Trophoblast cell (in vitro differentiated cells and primary cell): ENCODE results near the gene KCNT2.

ENCODE experiments used
- DNase-seq, 2 donors: peaks; one replicate each; pipeline ENCODE4 v3.0.0-alpha.2; 2016
- H2AFZ ChIP-seq: 2 replicates; pipeline ENCODE4 v1.6.1; 2013; ENCODE audit warnings: low read length, moderate library complexity, mild to moderate bottlenecking; ENCODE audit not compliant: insufficient read depth, poor library complexity
- H2AK5ac ChIP-seq: 2 replicates; pipeline ENCODE4 v1.6.1; 2013; ENCODE audit warnings: mild to moderate bottlenecking, low read length
- H2BK120ac ChIP-seq: 2 replicates; pipeline ENCODE4 v1.6.1; 2013; ENCODE audit warnings: low read length, mild to moderate bottlenecking, moderate library complexity; ENCODE audit not compliant: insufficient read depth, poor library complexity
- H2BK12ac ChIP-seq: 2 replicates; pipeline ENCODE4 v1.6.1; 2013; ENCODE audit warnings: mild to moderate bottlenecking, low read length, moderate library complexity
- H2BK5ac ChIP-seq: 2 replicates; pipeline ENCODE4 v1.6.1; 2013; ENCODE audit warnings: low read length, low read depth, moderate library complexity, mild to moderate bottlenecking; ENCODE audit not compliant: poor library complexity
- H3K14ac ChIP-seq: 2 replicates; pipeline ENCODE4 v1.6.1; 2013; ENCODE audit warnings: mild to moderate bottlenecking, low read length
- H3K18ac ChIP-seq: 2 replicates; pipeline ENCODE4 v1.6.1; 2013; ENCODE audit warnings: mild to moderate bottlenecking, low read length
- H3K23ac ChIP-seq: 2 replicates; pipeline ENCODE4 v1.6.1; 2013; ENCODE audit warnings: low read length
- H3K27ac ChIP-seq: 2 replicates; pipeline ENCODE4 v1.5.1; 2013; ENCODE audit warnings: low read depth, mild to moderate bottlenecking, inconsistent platforms, low read length, moderate library complexity
- H3K27me3 ChIP-seq: 2 replicates; pipeline ENCODE4 v1.6.1; 2013; ENCODE audit warnings: inconsistent platforms, mild to moderate bottlenecking, low read length, moderate library complexity; ENCODE audit not compliant: insufficient read depth
- H3K36me3 ChIP-seq, 2 experiments: 1 replicate in 1 of 2; 2 replicates in 1 of 2; pipeline ENCODE4 v1.6.1; 2013; ENCODE audit warnings: low read length in 2 of 2, mild to moderate bottlenecking in 2 of 2, moderate library complexity in 1 of 2; ENCODE audit not compliant: insufficient read depth in 2 of 2, control insufficient read depth in 1 of 2
- H3K4ac ChIP-seq: 2 replicates; pipeline ENCODE4 v1.6.1; 2013; ENCODE audit warnings: low read depth, mild to moderate bottlenecking, low read length, moderate library complexity
- H3K4me1 ChIP-seq, 2 experiments: 1 replicate in 1 of 2; 2 replicates in 1 of 2; pipeline ENCODE4 v1.6.1; 2013; ENCODE audit warnings: low read length in 2 of 2, mild to moderate bottlenecking in 2 of 2, moderate library complexity in 1 of 2; ENCODE audit not compliant: insufficient read depth in 2 of 2, control insufficient read depth in 1 of 2
- H3K4me2 ChIP-seq: 2 replicates; pipeline ENCODE4 v1.6.1; 2013; ENCODE audit warnings: inconsistent platforms, mild to moderate bottlenecking, low read length, moderate library complexity
- H3K4me3 ChIP-seq: 2 replicates; pipeline ENCODE4 v1.5.1; 2013; ENCODE audit warnings: mild to moderate bottlenecking, low read depth, low read length, inconsistent platforms
- H3K79me1 ChIP-seq: one replicate; pipeline ENCODE4 v1.6.1; 2013; ENCODE audit warnings: low read length
- H3K79me2 ChIP-seq: 2 replicates; pipeline ENCODE4 v1.6.1; 2013; ENCODE audit warnings: low read length, mild to moderate bottlenecking; ENCODE audit not compliant: control insufficient read depth, insufficient read depth, poor library complexity
- H3K9ac ChIP-seq: 2 replicates; pipeline ENCODE4 v1.6.1; 2013; ENCODE audit warnings: mild to moderate bottlenecking, low read length
- H3K9me3 ChIP-seq: 2 replicates; pipeline ENCODE4 v1.6.1; 2013; ENCODE audit warnings: low read depth, mild to moderate bottlenecking, control low read depth, inconsistent platforms, low read length; ENCODE audit not compliant: insufficient read depth
- H4K12ac ChIP-seq: 2 replicates; pipeline ENCODE4 v1.6.1; 2013; ENCODE audit warnings: low read depth, mild to moderate bottlenecking, low read length, moderate library complexity
- H4K8ac ChIP-seq: 2 replicates; pipeline ENCODE4 v1.6.1; 2013; ENCODE audit warnings: low read depth, mild to moderate bottlenecking, low read length, moderate library complexity
- H4K91ac ChIP-seq: one replicate; pipeline ENCODE4 v1.6.1; 2013; ENCODE audit warnings: low read depth, mild to moderate bottlenecking, low read length, moderate library complexity
- WGBS: extraction: QIAGEN DNeasy Blood & Tissue Kit; methylation state at CpG from one replicate; pipeline ENCODE4 v1.1.7; 2013; ENCODE audit warnings: missing lambda C conversion rate; ENCODE audit not compliant: insufficient read length, insufficient coverage; ENCODE audit errors: extremely low coverage; 5-methylcytosine and 5-hydroxymethylcytosine counted together

KCNT2 gene

GRCh38 chr1:196488579-196488978, 119.7 kb downstream of the KCNT2 start:
- Histone ChIP-seq H2BK120ac (no peak overlapping the region), H3K9me3 (no peaks in the 10 kb centered on the region), H3K79me1 (no peaks in the 10 kb centered on the region), H3K9ac (no peak overlapping the region), H2AFZ (no peak overlapping the region), H2BK5ac (no peak overlapping the region), H4K91ac (no peak overlapping the region), H3K79me2 (no peaks in the 10 kb centered on the region), H4K8ac (no peak overlapping the region), H3K4me1 (no peaks in the 10 kb centered on the region), H3K27ac (no peak overlapping the region), H4K12ac (no peak overlapping the region), H2AK5ac (no peak overlapping the region), H3K18ac (no peak overlapping the region), H3K36me3 (no peaks in the 10 kb centered on the region), H3K4me2 (no peak overlapping the region), H3K4ac (no peak overlapping the region), H3K14ac (no peak overlapping the region), H3K23ac (no peak overlapping the region), H3K27me3 (no peaks in the 10 kb centered on the region), H3K4me3 (no peak overlapping the region), H2BK12ac (no peak overlapping the region)
- no peak for DNase-seq

GRCh38 chr1:196486346-196486745, 121.9 kb downstream of the KCNT2 start:
- H2BK5ac ChIP-seq: no peak overlapping the region
- H3K36me3 ChIP-seq: no peaks in the 10 kb centered on the region
- no peak overlapping the region for H3K27ac ChIP-seq
- H3K4me1 ChIP-seq: no peaks in the 10 kb centered on the region
- no peaks in the 10 kb centered on the region for H3K27me3 ChIP-seq
- H3K79me1 ChIP-seq: no peaks in the 10 kb centered on the region
- no peak overlapping the region for H2AK5ac ChIP-seq
- H3K18ac ChIP-seq: no peak overlapping the region
- no peak overlapping the region for H3K4me3 ChIP-seq
- H2BK120ac ChIP-seq: no peak overlapping the region
- no peak for DNase-seq
- no peak overlapping the region for H3K9ac ChIP-seq
- no peak overlapping the region for H2AFZ ChIP-seq
- H3K4ac ChIP-seq: no peak overlapping the region
- H4K12ac ChIP-seq: no peak overlapping the region
- H3K9me3 ChIP-seq: no peaks in the 10 kb centered on the region
- no peak overlapping the region for H2BK12ac ChIP-seq
- H4K91ac ChIP-seq: no peak overlapping the region
- no peaks in the 10 kb centered on the region for H3K79me2 ChIP-seq
- no peak overlapping the region for H3K23ac ChIP-seq
- H3K14ac ChIP-seq: no peak overlapping the region
- H3K4me2 ChIP-seq: no peak overlapping the region
- no peak overlapping the region for H4K8ac ChIP-seq

GRCh38 chr1:196481616-196482015, 126.6 kb downstream of the KCNT2 start:
- no peaks in the 10 kb centered on the region for H3K79me2 ChIP-seq
- no peaks in the 10 kb centered on the region for H3K36me3 ChIP-seq
- no peak overlapping the region for H3K4me2 ChIP-seq
- WGBS: no CpG with 5 or more reads among the region's 2 CpGs
- no peak overlapping the region for H4K8ac ChIP-seq
- H4K12ac ChIP-seq: no peak overlapping the region
- no peaks in the 10 kb centered on the region for H3K9me3 ChIP-seq
- H3K9ac ChIP-seq: no peak overlapping the region
- no peak overlapping the region for H2AFZ ChIP-seq
- H3K23ac ChIP-seq: no peak overlapping the region
- H3K79me1 ChIP-seq: no peaks in the 10 kb centered on the region
- no peak overlapping the region for H3K4ac ChIP-seq
- no peak overlapping the region for H2BK12ac ChIP-seq
- H2BK120ac ChIP-seq: no peak overlapping the region
- H2BK5ac ChIP-seq: no peak overlapping the region
- no peak overlapping the region for H3K4me3 ChIP-seq
- H3K4me1 ChIP-seq: no peaks in the 10 kb centered on the region
- H3K27me3 ChIP-seq: no peaks in the 10 kb centered on the region
- no peak for DNase-seq
- no peak overlapping the region for H3K18ac ChIP-seq
- H4K91ac ChIP-seq: no peak overlapping the region
- no peak overlapping the region for H2AK5ac ChIP-seq
- no peak overlapping the region for H3K14ac ChIP-seq
- no peak overlapping the region for H3K27ac ChIP-seq

GRCh38 chr1:196477262-196477661, 131.0 kb downstream of the KCNT2 start:
- H2BK120ac ChIP-seq: no peak overlapping the region
- H3K27ac ChIP-seq: no peak overlapping the region
- no peak overlapping the region for H2AK5ac ChIP-seq
- H3K9ac ChIP-seq: no peak overlapping the region
- no peak for DNase-seq
- H3K79me2 ChIP-seq: no peaks in the 10 kb centered on the region
- no peak overlapping the region for H3K18ac ChIP-seq
- no peak overlapping the region for H4K8ac ChIP-seq
- H2AFZ ChIP-seq: no peak overlapping the region
- no peak overlapping the region for H2BK12ac ChIP-seq
- no peaks in the 10 kb centered on the region for H3K36me3 ChIP-seq
- no peaks in the 10 kb centered on the region for H3K27me3 ChIP-seq
- H3K4me1 ChIP-seq: no peaks in the 10 kb centered on the region
- no peak overlapping the region for H4K12ac ChIP-seq
- no peak overlapping the region for H3K4ac ChIP-seq
- H3K4me3 ChIP-seq: no peak overlapping the region
- H3K79me1 ChIP-seq: no peaks in the 10 kb centered on the region
- H3K23ac ChIP-seq: no peak overlapping the region
- no peak overlapping the region for H3K14ac ChIP-seq
- no peaks in the 10 kb centered on the region for H3K9me3 ChIP-seq
- no peak overlapping the region for H4K91ac ChIP-seq
- H2BK5ac ChIP-seq: no peak overlapping the region
- no CpG with 5 or more reads among the region's 2 CpGs for WGBS
- no peak overlapping the region for H3K4me2 ChIP-seq
